GM21367 (cell line): ENCODE data around the gene PCTP.

Experiments used
- ATAC-seq: cut with Tn5 transposase; IDR thresholded peaks from one replicate; pipeline ENCODE4 v1.9.1; 2021; ENCODE audit not compliant: unreplicated experiment

PCTP gene

GRCh38 chr17:55751720-55752250, 934 bp downstream of the PCTP start:
- ATAC-seq: no peak

- no peak for ATAC-seq
These were observed 5.8 kb downstream of the PCTP start for GRCh38 chr17:55756689-55757088.

- ATAC-seq: peak; percentile 63
These were observed 6.8 kb downstream of the PCTP start for GRCh38 chr17:55757659-55758058.

GRCh38 chr17:55758171-55758570, 7.3 kb downstream of the PCTP start:
- ATAC-seq: no peak

- no peak for ATAC-seq
These were observed 9.9 kb downstream of the PCTP start for GRCh38 chr17:55760643-55761355.

GRCh38 chr17:55762086-55762858, 11.4 kb downstream of the PCTP start:
- ATAC-seq: no peak

- no peak for ATAC-seq
These were observed 13.0 kb downstream of the PCTP start for GRCh38 chr17:55763856-55764255.

- ATAC-seq: no peak
These were observed 13.8 kb downstream of the PCTP start for GRCh38 chr17:55764610-55765009.

- ATAC-seq: no peak
These were observed 14.6 kb downstream of the PCTP start for GRCh38 chr17:55765472-55765871.

- no peak for ATAC-seq
These were observed 18.2 kb downstream of the PCTP start for GRCh38 chr17:55768936-55769624.

- ATAC-seq: no peak
These were observed 18.8 kb downstream of the PCTP start for GRCh38 chr17:55769625-55770000.

GRCh38 chr17:55770196-55770870, 19.5 kb downstream of the PCTP start:
- no peak for ATAC-seq

- no peak for ATAC-seq
These were observed 21.2 kb downstream of the PCTP start for GRCh38 chr17:55772086-55772485.

GRCh38 chr17:55773671-55774070, 22.8 kb downstream of the PCTP start:
- no peak for ATAC-seq

- no peak for ATAC-seq
These were observed 24.0 kb downstream of the PCTP start for GRCh38 chr17:55774846-55775271.

GRCh38 chr17:55776271-55776670, 25.4 kb downstream of the PCTP start:
- ATAC-seq: no peak

- no peak for ATAC-seq
These were observed 26.7 kb downstream of the PCTP start for GRCh38 chr17:55777471-55777971.

GRCh38 chr17:55778389-55779118, 27.7 kb downstream of the PCTP start:
- ATAC-seq: no peak

- ATAC-seq: no peak
These were observed 32.9 kb downstream of the PCTP start for GRCh38 chr17:55783684-55784245.

GRCh38 chr17:55784666-55785065, 33.8 kb downstream of the PCTP start:
- ATAC-seq: no peak
